Brain pericyte (primary cell): ENCODE data around the gene THBS4.

Source experiments
- DNase-seq: peaks from one replicate; pipeline ENCODE4 v3.0.0-alpha.2; 2012; ENCODE audit warnings: low read depth, low spot score

THBS4 gene

DNA sequence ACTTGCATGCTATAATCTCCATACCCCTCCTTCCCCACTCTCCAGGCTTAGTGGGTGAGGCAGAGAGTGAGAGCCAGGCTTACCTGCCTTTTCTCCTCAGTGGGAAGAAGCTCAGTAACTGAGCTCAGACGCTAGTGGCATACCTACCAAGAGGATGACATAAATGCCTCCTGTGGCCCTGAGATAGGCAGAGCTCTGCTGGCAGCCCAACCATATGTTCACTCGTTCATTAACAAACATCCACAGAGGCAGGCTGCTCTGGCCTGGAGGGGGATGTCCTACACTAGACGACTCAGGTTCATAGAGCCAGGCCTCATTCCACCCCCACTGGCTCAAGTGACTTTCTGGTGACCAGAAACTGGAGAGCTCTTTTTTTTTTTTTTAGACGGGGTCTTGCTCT, 81.3 kb downstream of the THBS4 start:
- no peak for DNase-seq

- no peak for DNase-seq
These were observed 82.3 kb downstream of the THBS4 start for GRCh38 chr5:80117446-80117845.

- no peak for DNase-seq
These were observed 84.2 kb downstream of the THBS4 start for GRCh38 chr5:80119372-80119771.

GRCh38 chr5:80122579-80122978, 87.4 kb downstream of the THBS4 start:
- DNase-seq, result no peak

DNA sequence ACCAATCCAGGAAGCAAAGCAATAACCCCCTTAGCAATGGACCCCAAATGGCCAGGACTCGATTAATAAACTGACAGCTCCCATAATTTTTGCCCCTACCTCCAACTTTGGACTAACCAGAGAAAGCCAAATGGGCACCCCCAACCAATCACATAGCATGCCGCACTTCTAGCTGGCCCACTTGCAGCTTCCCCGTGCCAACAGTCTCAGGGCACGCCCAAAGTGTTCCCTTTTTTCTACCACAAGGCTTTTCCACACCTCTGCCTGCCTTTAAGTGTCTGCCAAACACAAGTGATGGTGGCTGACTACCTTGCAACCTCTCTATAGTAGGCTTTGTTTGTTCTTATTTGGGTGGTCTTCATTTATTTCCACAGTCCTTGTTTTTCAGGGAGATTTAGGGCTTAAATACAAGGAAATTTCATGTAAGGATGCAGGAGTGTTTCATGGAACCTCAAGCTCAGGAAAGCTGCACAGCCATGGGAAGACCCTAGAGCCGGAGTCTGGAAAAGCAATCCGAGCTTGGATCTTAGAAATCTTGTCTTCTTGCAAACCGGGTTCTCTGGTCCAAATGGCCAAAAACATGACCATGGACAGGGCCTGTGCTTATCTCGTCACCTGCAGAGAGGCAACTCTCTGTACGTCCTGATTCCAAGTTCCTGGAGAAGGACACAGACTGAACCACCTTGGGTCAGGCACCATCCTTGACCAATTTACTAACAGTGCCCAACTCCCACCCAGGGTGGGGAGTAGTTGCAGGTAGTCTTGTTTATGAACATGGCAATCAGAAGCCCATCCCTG, 89.2 kb downstream of the THBS4 start:
- no peak for DNase-seq

GRCh38 chr5:80125022-80125961, 90.1 kb downstream of the THBS4 start:
- DNase-seq, result no peak

- DNase-seq, result no peak
These were observed 90.9 kb downstream of the THBS4 start for GRCh38 chr5:80125962-80126480.

GRCh38 chr5:80127116-80127552, 92.0 kb downstream of the THBS4 start:
- DNase-seq, result no peak

- DNase-seq, result no peak
These were observed 93.0 kb downstream of the THBS4 start for GRCh38 chr5:80128141-80128540.

DNA sequence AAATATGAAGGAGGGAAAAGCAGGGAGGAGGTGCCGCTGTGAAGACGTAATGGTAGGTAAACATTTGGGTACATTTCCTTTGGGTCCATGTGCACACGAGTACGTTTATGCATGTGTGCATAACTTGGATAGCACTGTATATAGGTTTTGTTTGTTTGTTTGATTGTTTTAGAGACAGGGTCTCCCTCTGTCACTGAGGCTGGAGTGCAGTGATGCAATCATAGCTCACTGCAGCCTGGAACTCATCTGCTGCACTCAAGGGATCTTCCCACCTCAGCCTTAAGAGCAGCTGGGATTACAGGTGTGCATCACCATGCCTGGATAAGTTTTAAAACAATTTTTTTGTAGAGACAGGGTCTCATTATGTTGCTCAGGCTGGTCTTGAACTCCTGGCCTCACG, 94.0 kb downstream of the THBS4 start:
- no peak for DNase-seq
